ENCODE results near the gene SHISA4.

GRCh38 chr1:201941420-201942128 is 52.9 kb downstream of the SHISA4 start:
- no peak for TF ChIP-seq CTCF (IDR thresholded peaks at IDR 0.05)
- no peak for TF ChIP-seq POLR2A (IDR thresholded peaks at IDR 0.05)
